Mononuclear cell (primary cell): ENCODE measurements around the gene ENKD1. TPM values are rescaled to one million over a fixed set of nuclear protein-coding genes. Genes with fewer than 3 reads are reported as not detected.

ENCODE experiments used
- H3K27me3 ChIP-seq: 2 replicates; pipeline ENCODE4 v1.6.0; 2011; ENCODE audit warnings: low read length, control low read depth; ENCODE audit not compliant: insufficient read depth
- H3K4me1 ChIP-seq: 2 replicates; pipeline ENCODE4 v1.5.1; 2011; ENCODE audit warnings: mild to moderate bottlenecking, low read length, control low read depth; ENCODE audit not compliant: insufficient read depth
- H3K4me3 ChIP-seq: 2 replicates; pipeline ENCODE4 v1.5.1; 2011; ENCODE audit warnings: mild to moderate bottlenecking, low read length, moderate library complexity
- H3K9me3 ChIP-seq: 2 replicates; pipeline ENCODE4 v1.5.1; 2011; ENCODE audit warnings: low read depth, mild to moderate bottlenecking, control low read depth, low read length
- total RNA-seq: library from RNA; depleted of rRNA; stranded (reverse); fragments of >200 nt; gene quantifications from one replicate; pipeline ENCODE4 v1.2.3, GENCODE V29; 2012

ENKD1 gene
- total RNA-seq, 1 donor, result 3.0 TPM

DNA sequence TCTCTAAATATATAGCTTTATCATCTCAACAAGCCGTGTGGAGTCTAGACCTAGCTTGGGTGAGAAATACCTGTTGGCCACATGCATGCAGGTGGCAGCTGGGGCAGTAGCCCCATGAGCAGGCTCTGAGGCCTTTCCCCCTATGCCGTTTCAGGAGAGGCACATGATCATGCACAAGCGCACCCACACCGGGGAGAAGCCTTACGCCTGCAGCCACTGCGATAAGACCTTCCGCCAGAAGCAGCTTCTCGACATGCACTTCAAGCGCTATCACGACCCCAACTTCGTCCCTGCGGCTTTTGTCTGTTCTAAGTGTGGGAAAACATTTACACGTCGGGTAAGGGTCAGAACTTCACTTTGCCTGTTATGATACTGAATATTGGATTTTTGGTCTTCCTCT, 38.3 kb downstream of the ENKD1 start:
- H3K4me3 ChIP-seq, result no peak overlapping the region

DNA sequence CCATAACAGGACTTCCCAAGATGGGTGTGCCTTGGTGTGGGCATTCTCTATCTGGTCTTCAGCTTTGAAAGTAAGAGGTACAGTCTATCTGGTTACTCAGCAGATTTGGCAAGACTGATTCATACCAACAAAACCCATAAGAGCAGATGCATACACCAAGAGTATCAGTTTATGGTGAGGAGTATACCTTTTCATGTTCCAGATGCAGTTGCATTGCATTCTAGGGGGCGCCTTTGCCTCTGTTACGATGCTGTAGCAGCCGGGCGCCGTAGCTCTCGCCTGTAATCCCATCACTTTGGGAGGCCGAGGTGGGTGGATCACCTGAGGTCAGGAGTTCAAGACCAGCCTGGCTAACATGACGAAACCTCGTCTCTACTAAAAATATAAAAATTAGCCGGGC, 52.7 kb downstream of the ENKD1 start:
- Histone ChIP-seq H3K9me3 (no peaks in the 10 kb centered on the region), H3K4me3 (no peak overlapping the region), H3K4me1 (no peaks in the 10 kb centered on the region), H3K27me3 (no peaks in the 10 kb centered on the region)

More for the DNA sequence above, 38.3 kb downstream of the ENKD1 start:
- Histone ChIP-seq H3K4me1 (no peaks in the 10 kb centered on the region), H3K27me3 (no peaks in the 10 kb centered on the region), H3K9me3 (no peaks in the 10 kb centered on the region)

Other genes with a start within 250 kb of the ENKD1 start
- not detected for gene HSD11B2, start 235.6 kb downstream of the ENKD1 start, total RNA-seq
- gene ATP6V0D1, start 185.6 kb downstream of the ENKD1 start, total RNA-seq, result 113 TPM
- gene AGRP, start 183.2 kb downstream of the ENKD1 start, total RNA-seq, result not detected
- 42.6 TPM for gene RIPOR1, start 137.9 kb downstream of the ENKD1 start, total RNA-seq
- gene CTCF, start 104.2 kb downstream of the ENKD1 start, total RNA-seq, result 43.2 TPM
- gene CARMIL2, start 21.6 kb downstream of the ENKD1 start, total RNA-seq, result 20.8 TPM
- gene ACD, start 6.5 kb downstream of the ENKD1 start, total RNA-seq, result 12.7 TPM
- 3.0 TPM for gene PARD6A, start 5.8 kb downstream of the ENKD1 start, total RNA-seq
- gene C16orf86, start 64 bp upstream of the ENKD1 start, total RNA-seq, result 6.8 TPM
- gene GFOD2, start 52.6 kb upstream of the ENKD1 start, total RNA-seq, result 2.0 TPM
- gene RANBP10, start 139.8 kb upstream of the ENKD1 start, total RNA-seq, result 8.5 TPM
- 0.42 TPM for gene TSNAXIP1, start 140.1 kb upstream of the ENKD1 start, total RNA-seq
- 38.5 TPM for gene THAP11, start 175.6 kb upstream of the ENKD1 start, total RNA-seq
- 89.1 TPM for gene NUTF2, start 180.2 kb upstream of the ENKD1 start, total RNA-seq
- gene CENPT, start 180.9 kb upstream of the ENKD1 start, total RNA-seq, result 20.8 TPM
- 48.1 TPM for gene EDC4, start 206.3 kb upstream of the ENKD1 start, total RNA-seq
- not detected for gene NRN1L, start 218.1 kb upstream of the ENKD1 start, total RNA-seq
- gene PSKH1, start 226.5 kb upstream of the ENKD1 start, total RNA-seq, result 4.3 TPM